Epidermal melanocyte (primary cell): ENCODE measurements around the gene CHRND.

Experiments
- DNase-seq: peaks from one replicate; pipeline ENCODE4 v3.0.0; 2011; ENCODE audit warnings: low spot score; ENCODE audit not compliant: insufficient read length

CHRND gene

GRCh38 chr2:232573042-232573441 is 47.1 kb downstream of the CHRND start:
- DNase-seq = no peak

- no peak for DNase-seq
Observed at GRCh38 chr2:232573771-232574435, 47.9 kb downstream of the CHRND start.

- DNase-seq = no peak
Observed at GRCh38 chr2:232574674-232575403, 48.9 kb downstream of the CHRND start.

GRCh38 chr2:232575404-232575746 is 49.4 kb downstream of the CHRND start:
- no peak for DNase-seq

- no peak for DNase-seq
Observed at GRCh38 chr2:232576995-232577394, 51.0 kb downstream of the CHRND start.

GRCh38 chr2:232577841-232578240 is 51.9 kb downstream of the CHRND start:
- DNase-seq = no peak

- no peak for DNase-seq
Observed at GRCh38 chr2:232578626-232579025, 52.7 kb downstream of the CHRND start.

- DNase-seq = no peak
Observed at GRCh38 chr2:232580648-232580981, 54.7 kb downstream of the CHRND start.

GRCh38 chr2:232581725-232582124 is 55.8 kb downstream of the CHRND start:
- DNase-seq = no peak

- DNase-seq = no peak
Observed at GRCh38 chr2:232584238-232584637, 58.3 kb downstream of the CHRND start.
